Psoas muscle (tissue), 8 donors: Measurements from ENCODE around the gene THUMPD2. TPM values are rescaled to one million over a fixed set of nuclear protein-coding genes. Genes with fewer than 3 reads are reported as not detected.

ENCODE experiments used
- ATAC-seq, 4 donors: fragments of 200-7000 bp; cut with Tn5 transposase; one replicate each; pipeline ENCODE4 v1.9.1; 2020; ENCODE audit warnings: moderate library complexity in 3 of 4, mild to moderate bottlenecking in 2 of 4
- DNase-seq, 2 donors: peaks; one replicate each; pipeline ENCODE4 v3.0.0-alpha.2; 2020
- H3K27ac ChIP-seq: fragments of 200-600 bp; one replicate; pipeline ENCODE4 v1.8.0; 2022
- H3K27me3 ChIP-seq, 3 donors: fragments of 200-600 bp in 1 of 3; one replicate each; pipeline versions ENCODE4 v1.6.1 to v1.8.0; 2013 to 2022; ENCODE audit warnings: low read length in 2 of 3, mild to moderate bottlenecking in 2 of 3, moderate library complexity in 1 of 3; ENCODE audit not compliant: insufficient read depth in 3 of 3
- H3K36me3 ChIP-seq, 2 donors: fragments of 200-600 bp in 1 of 2; one replicate each; pipeline versions ENCODE4 v1.6.1 to v1.8.0; 2013 to 2022; ENCODE audit warnings: low read depth in 1 of 2, mild to moderate bottlenecking in 1 of 2, moderate library complexity in 1 of 2; ENCODE audit not compliant: insufficient read depth in 1 of 2
- H3K4me1 ChIP-seq: fragments of 200-600 bp; one replicate; pipeline ENCODE4 v1.8.0; 2022
- H3K4me3 ChIP-seq: fragments of 200-600 bp; one replicate; pipeline ENCODE4 v1.8.0; 2022; ENCODE audit warnings: mild to moderate bottlenecking
- H3K9me3 ChIP-seq: fragments of 200-600 bp; one replicate; pipeline ENCODE4 v1.8.0; 2022
- WGBS, 3 donors: extraction: QIAGEN DNeasy Blood & Tissue Kit; methylation state at CpG; one replicate each; pipeline versions ENCODE4 v1.1.6 to v1.1.7; 2013; 5-methylcytosine and 5-hydroxymethylcytosine counted together
- intact Hi-C, 2 donors: fragments of 100-400 bp; cut with DNase I; formaldehyde crosslinking; loops; one replicate each; pipeline versions ENCODE4 v1.11.0 to v1.14.2; 2022
- polyA plus RNA-seq, 3 donors: library from polyadenylated mRNA; stranded (reverse); fragments of 200-250 nt; gene quantifications; one replicate each; pipeline ENCODE4 v1.2.3, GENCODE V29; 2013
- total RNA-seq, 4 donors: library from RNA; stranded (reverse); fragmentation: NEBNext Ultra II Directional in 2 of 4; extraction: Animal tissue kit (Norgen Biotek cat#: 25700) in 2 of 4; gene quantifications; one replicate each; pipeline versions ENCODE4 v1.2.1 to v1.2.4, GENCODE V29; 2021 to 2023
- TF ChIP-seq, protein P1 (sequence below): fragments of 200-600 bp; IDR thresholded peaks from one replicate; pipeline ENCODE4 v1.8.0; 2022; ENCODE audit warnings: antibody characterized with exemption
- donor health status: healthy with polysubstance abuse.
- donor health status: DM: no; HTN: no; CAD: no; lungs with moderate emphysema.
- donor health status: Bipolar disorder and iron deficiency.
- donor health status: healthy.
- donor health status: DM: yes; HTN: yes; CAD: no.
- donor health status: DM: no; HTN: no; CAD: no.
- donor health status: DM: no; HTN: no; CAD: no.
- donor health status: DM: yes; HTN: yes; CAD: no.

The THUMPD2 gene
- total and polyA plus RNA-seq, 7 donors = 6.5 to 12.7 (median 7.5) TPM

DNA sequence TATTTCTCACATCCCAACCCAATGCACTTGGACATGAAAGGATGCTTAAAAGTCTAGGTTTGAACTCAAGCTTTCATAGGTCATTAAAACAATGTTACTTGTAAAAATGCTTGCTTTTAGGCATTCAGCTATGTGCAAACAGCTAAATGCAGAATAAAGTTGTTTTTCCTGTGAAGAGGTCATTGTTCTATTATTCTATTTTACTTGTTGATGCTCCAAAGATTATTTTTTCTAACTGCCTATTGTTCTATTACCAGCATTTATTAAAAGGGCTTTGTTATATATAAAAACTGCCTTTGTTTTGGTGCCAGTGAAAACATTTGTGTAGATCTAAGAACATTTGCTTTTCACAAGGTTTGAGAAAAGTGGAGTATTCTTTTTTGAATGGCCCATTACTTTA is 64.0 kb downstream of the THUMPD2 start:
- intact Hi-C loops = no loop called here
- TF ChIP-seq, protein P1, sequence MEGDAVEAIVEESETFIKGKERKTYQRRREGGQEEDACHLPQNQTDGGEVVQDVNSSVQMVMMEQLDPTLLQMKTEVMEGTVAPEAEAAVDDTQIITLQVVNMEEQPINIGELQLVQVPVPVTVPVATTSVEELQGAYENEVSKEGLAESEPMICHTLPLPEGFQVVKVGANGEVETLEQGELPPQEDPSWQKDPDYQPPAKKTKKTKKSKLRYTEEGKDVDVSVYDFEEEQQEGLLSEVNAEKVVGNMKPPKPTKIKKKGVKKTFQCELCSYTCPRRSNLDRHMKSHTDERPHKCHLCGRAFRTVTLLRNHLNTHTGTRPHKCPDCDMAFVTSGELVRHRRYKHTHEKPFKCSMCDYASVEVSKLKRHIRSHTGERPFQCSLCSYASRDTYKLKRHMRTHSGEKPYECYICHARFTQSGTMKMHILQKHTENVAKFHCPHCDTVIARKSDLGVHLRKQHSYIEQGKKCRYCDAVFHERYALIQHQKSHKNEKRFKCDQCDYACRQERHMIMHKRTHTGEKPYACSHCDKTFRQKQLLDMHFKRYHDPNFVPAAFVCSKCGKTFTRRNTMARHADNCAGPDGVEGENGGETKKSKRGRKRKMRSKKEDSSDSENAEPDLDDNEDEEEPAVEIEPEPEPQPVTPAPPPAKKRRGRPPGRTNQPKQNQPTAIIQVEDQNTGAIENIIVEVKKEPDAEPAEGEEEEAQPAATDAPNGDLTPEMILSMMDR = no peak
- ATAC-seq (no peak), DNase-seq (no peak)
- Histone ChIP-seq H3K36me3 (no peaks in the 10 kb centered on the region), H3K9me3 (no peaks in the 10 kb centered on the region), H3K27me3 (no peaks in the 10 kb centered on the region), H3K27ac (no peak overlapping the region), H3K4me3 (no peak overlapping the region), H3K4me1 (peaks cover 10% of the 10 kb centered on the region)

- H3K27me3 ChIP-seq = no peaks in the 10 kb centered on the region
- ATAC-seq = no peak
- intact Hi-C loops = no loop called here
- no peak overlapping the region for H3K27ac ChIP-seq
- no peak for DNase-seq
- H3K4me3 ChIP-seq = no peak overlapping the region
- H3K36me3 ChIP-seq = no peaks in the 10 kb centered on the region
- no peaks in the 10 kb centered on the region for H3K4me1 ChIP-seq
- TF ChIP-seq, protein P1 = no peak
- WGBS, 3 donors = 71 to 77% (median 72%) methylated on average over 5 of the region's 5 CpGs
- H3K9me3 ChIP-seq = no peaks in the 10 kb centered on the region
Measured at GRCh38 chr2:39712953-39713352, 66.1 kb downstream of the THUMPD2 start.

GRCh38 chr2:39710807-39711206 is 68.3 kb downstream of the THUMPD2 start:
- H3K27ac ChIP-seq = no peak overlapping the region
- no peaks in the 10 kb centered on the region for H3K36me3 ChIP-seq
- intact Hi-C loops = no loop called here
- no peaks in the 10 kb centered on the region for H3K27me3 ChIP-seq
- no peaks in the 10 kb centered on the region for H3K4me1 ChIP-seq
- ATAC-seq (no peak), DNase-seq (no peak)
- WGBS, 3 donors = 58 to 78% (median 61%) methylated on average over 3 of the region's 3 CpGs
- H3K4me3 ChIP-seq = no peak overlapping the region
- H3K9me3 ChIP-seq = no peaks in the 10 kb centered on the region
- TF ChIP-seq, protein P1 = no peak

DNA sequence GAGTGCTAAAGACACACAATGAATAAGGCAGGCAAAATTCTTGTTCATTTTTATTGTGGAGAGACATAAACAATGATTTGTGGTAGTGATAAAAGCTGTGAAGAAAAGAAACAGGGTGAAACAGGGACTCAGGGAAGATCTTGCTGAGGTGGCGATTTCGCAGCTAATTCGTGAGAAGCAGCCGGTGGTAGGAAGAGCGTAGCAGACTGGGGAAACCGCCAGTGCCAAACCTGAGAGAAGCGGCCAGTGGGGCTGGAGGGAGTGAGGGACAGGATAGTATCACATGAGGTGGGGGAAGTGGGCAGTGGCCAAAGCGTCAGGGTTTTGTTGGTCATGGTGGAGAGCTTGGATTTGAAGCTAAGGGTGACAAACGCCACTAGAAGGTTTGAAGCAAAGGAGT is 71.1 kb downstream of the THUMPD2 start:
- ATAC-seq = no peak
- H3K36me3 ChIP-seq = no peaks in the 10 kb centered on the region
- H3K27ac ChIP-seq = no peak overlapping the region
- no peaks in the 10 kb centered on the region for H3K4me1 ChIP-seq
- TF ChIP-seq, protein P1 = no peak
- intact Hi-C loops = no loop called here
- 96 to 97% (median 97%) methylated on average over 9 of the region's 9 CpGs for WGBS, 3 donors
- H3K27me3 ChIP-seq = no peaks in the 10 kb centered on the region
- DNase-seq = no peak
- H3K9me3 ChIP-seq = no peaks in the 10 kb centered on the region
- no peak overlapping the region for H3K4me3 ChIP-seq

DNA sequence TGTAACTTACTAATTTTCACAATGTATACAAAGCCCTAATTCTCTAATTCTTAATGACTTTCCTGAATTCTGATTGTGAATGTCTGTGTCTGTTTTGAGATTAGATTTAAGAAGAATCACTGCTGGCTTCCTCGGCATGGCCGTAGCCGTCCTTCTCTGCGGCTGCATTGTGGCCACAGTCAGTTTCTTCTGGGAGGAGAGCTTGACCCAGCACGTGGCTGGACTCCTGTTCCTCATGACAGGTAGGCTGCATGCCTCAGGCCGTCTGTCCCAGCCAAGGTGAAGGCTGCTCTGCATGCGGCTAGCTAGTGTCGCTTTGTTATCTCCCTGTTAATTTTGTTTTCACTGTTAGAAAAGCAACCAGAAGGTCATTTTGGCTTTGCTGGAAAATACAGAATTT is 72.1 kb downstream of the THUMPD2 start:
- DNase-seq = no peak
- intact Hi-C loops = no loop called here
- Histone ChIP-seq H3K27me3 (no peaks in the 10 kb centered on the region), H3K4me1 (no peaks in the 10 kb centered on the region), H3K27ac (no peak overlapping the region), H3K36me3 (no peaks in the 10 kb centered on the region), H3K9me3 (peaks cover 3% of the 10 kb centered on the region), H3K4me3 (no peak overlapping the region)
- 95 to 98% (median 97%) methylated on average over 8 of the region's 8 CpGs for WGBS, 3 donors
- TF ChIP-seq, protein P1 = no peak
- no peak for ATAC-seq
